ENCODE measurements around the gene B3GAT1.
"Not testable (repeated sequence)": the region's sequence is repeated elsewhere in the genome, so short reads cannot be mapped to it uniquely, and the experiment has no call there.

The B3GAT1 gene

DNA sequence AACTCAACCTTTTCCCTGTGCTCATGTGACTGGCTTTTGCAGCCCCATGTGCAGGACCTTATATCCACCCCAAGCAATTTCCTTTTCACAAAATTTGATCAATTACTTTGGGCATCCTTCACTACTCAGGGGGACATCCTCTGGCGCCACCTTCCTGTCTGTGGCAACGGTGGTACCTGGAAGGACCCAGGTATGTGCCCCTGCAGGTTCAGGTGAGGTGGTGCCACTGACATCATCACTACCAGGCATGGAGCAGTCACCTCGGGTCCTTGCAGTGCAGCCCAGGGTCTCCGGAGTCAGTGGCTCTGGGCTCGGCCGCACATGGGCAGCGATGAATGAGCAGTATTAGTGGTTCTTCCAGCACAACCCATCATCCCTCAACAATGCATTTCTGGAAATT lies 37.7 kb upstream of the B3GAT1 start:
- in situ Hi-C loops (cut with HindIII; ENCODE audit: low sequenced_read_pairs), result no loop called here
- TF ChIP-seq, protein P1, sequence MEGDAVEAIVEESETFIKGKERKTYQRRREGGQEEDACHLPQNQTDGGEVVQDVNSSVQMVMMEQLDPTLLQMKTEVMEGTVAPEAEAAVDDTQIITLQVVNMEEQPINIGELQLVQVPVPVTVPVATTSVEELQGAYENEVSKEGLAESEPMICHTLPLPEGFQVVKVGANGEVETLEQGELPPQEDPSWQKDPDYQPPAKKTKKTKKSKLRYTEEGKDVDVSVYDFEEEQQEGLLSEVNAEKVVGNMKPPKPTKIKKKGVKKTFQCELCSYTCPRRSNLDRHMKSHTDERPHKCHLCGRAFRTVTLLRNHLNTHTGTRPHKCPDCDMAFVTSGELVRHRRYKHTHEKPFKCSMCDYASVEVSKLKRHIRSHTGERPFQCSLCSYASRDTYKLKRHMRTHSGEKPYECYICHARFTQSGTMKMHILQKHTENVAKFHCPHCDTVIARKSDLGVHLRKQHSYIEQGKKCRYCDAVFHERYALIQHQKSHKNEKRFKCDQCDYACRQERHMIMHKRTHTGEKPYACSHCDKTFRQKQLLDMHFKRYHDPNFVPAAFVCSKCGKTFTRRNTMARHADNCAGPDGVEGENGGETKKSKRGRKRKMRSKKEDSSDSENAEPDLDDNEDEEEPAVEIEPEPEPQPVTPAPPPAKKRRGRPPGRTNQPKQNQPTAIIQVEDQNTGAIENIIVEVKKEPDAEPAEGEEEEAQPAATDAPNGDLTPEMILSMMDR (IDR thresholded peaks at IDR 0.05; ENCODE audit: low read depth, low read length), result no peak
- DNase-seq (ENCODE audit: low read depth, low spot score), result no peak
- no peak overlapping the region for H3K4me3 ChIP-seq (ENCODE audit: low read depth, low read length)

DNA sequence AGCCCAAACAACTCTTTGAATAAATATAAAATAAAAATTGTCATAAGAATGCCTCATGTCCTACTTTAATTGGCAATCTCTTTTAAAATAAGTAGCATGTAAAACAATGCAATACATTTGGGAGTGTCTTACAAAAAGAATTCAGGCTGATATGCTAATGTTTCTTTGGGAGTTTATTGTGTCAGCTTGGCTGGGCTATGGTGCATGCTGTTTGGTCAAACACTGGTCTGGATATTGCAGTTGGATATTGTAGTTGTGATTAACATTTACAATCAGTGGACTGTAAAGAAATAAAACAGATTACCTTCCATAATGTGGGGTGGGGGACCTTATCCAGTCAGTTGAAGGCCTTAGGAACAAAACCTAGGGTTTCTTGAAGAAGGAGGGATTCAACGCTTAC lies 37.0 kb upstream of the B3GAT1 start:
- in situ Hi-C loops (cut with HindIII; ENCODE audit: low sequenced_read_pairs), result no loop called here
- H3K4me3 ChIP-seq (ENCODE audit: low read depth, low read length), result no peak overlapping the region
- TF ChIP-seq, protein P1 (IDR thresholded peaks at IDR 0.05; ENCODE audit: low read depth, low read length), result no peak
- no peak for DNase-seq (ENCODE audit: low read depth, low spot score)

DNA sequence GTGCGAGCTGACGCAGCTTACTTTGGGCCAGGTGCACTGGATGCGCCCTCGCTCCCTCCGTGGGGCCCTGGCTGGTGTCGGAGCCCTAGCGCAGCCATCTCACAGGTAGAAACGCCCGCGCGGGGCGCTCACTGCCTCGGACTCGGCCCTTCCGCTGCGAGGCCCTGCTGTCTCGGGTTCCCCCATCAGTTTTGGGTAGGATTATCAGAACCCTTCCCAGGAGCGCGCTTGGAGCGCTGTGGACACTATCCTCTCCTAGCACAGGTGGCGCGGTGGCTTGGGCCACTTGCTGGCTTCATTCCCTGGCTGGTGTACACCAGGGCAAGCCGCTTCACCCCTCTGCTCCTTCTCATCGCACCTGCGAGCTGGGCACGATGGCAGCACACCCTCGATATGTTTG lies 35.7 kb upstream of the B3GAT1 start:
- no peak overlapping the region for H3K4me3 ChIP-seq (ENCODE audit: low read depth, low read length)
- DNase-seq (ENCODE audit: low read depth, low spot score), result no peak
- in situ Hi-C loops (cut with HindIII; ENCODE audit: low sequenced_read_pairs), result no loop called here
- TF ChIP-seq, protein P1 (IDR thresholded peaks at IDR 0.05; ENCODE audit: low read depth, low read length), result no peak

DNA sequence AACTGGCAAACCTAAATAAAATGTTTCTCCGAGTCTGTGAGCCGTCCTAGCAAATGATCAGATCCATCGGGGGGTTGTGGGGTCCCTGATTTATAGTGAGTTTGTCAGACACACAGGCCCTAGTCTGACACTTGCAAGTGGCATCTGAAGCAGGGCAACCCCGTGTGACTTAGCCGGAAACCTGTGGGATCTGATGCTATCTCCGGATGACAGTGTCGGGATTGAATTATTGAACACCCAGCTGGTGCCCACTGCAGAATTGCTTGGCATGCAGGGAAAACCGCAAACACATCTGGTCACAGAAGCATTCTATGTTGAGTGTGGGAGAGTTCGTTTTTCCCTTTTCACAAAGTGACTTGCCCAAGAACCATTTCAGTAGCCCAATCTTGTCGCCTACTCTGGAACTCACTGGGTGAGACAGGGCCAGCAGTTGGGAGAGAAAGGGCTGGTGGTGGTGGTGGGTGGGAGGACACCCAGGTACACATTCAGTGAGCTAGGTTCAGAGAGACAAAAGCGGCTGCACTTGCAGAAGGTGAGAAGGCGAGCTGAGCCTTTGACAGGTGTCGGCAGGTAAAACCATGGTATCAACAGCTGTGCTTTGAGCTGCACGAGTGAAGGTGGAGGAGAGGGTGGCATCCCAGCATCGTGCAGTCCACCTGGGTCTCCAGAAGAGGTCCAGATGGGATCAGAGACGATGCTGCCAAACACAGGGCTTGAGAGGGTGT lies 33.7 kb upstream of the B3GAT1 start:
- no peak overlapping the region for H3K4me3 ChIP-seq (ENCODE audit: low read depth, low read length)
- DNase-seq (ENCODE audit: low read depth, low spot score), result no peak
- in situ Hi-C loops (cut with HindIII; ENCODE audit: low sequenced_read_pairs), result no loop called here
- TF ChIP-seq, protein P1 (IDR thresholded peaks at IDR 0.05; ENCODE audit: low read depth, low read length), result no peak

DNA sequence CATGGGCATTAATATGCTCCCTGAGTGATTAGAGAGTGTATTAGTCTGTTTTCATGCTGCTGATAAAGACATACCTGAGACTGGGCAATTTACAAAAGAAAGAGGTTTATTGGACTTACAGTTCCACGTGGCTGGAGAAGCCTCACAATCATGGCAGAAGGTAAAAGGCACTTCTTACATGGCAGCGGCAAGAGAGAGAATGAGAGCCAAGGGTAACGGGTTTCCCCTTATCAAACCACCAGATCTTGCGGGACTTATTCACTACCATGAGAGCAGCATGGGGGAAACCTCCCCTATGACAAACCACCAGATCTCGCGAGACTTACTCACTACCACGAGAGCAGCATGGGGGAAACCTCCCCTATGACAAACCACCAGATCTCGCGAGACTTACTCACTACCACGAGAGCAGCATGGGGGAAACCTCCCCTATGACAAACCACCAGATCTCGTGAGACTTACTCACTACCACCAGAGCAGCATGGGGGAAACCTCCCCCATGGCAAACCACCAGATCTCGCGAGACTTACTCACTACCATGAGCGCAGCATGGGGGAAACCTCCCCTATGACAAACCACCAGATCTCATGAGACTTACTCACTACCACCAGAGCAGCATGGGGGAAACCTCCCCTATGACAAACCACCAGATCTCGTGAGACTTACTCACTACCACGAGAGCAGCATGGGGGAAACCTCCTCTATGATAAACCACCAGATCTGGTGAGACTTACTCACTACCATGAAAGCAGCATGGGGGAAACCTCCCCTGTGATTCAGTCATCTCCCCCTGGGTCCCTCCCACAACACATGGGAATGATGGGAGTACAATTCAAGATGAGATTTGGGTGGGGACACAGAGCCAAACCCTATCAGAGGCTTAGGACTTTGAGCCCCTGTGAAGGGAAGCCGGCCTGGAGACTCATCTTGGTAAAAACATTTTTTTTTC lies 32.4 kb upstream of the B3GAT1 start:
- in situ Hi-C loops (cut with HindIII; ENCODE audit: low sequenced_read_pairs); H3K4me3 ChIP-seq (ENCODE audit: low read depth, low read length); DNase-seq (ENCODE audit: low read depth, low spot score): not testable (repeated sequence)

DNA sequence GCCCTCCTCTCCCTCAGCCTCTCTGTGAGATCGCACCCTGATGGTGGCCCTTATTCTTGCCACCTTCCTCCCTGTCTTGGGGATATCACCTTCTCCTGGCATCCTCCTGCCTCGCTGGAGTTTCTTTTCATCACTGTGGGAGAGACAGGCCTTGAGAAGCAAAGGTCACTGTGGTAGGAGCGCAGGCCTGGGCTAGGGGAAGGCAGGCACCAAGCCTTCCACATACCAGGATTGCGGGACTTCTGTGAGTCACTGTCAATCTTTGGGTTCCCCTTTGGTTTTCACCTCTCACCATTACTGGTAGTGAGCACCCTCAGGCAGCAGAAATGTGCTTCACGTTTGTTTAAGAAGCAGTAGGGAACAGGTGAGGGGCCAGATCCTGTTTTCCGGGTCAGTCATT lies 31.2 kb upstream of the B3GAT1 start:
- DNase-seq (ENCODE audit: low read depth, low spot score), result no peak
- in situ Hi-C loops (cut with HindIII; ENCODE audit: low sequenced_read_pairs), result no loop called here
- no peak overlapping the region for H3K4me3 ChIP-seq (ENCODE audit: low read depth, low read length)
- TF ChIP-seq, protein P1 (IDR thresholded peaks at IDR 0.05; ENCODE audit: low read depth, low read length), result no peak

DNA sequence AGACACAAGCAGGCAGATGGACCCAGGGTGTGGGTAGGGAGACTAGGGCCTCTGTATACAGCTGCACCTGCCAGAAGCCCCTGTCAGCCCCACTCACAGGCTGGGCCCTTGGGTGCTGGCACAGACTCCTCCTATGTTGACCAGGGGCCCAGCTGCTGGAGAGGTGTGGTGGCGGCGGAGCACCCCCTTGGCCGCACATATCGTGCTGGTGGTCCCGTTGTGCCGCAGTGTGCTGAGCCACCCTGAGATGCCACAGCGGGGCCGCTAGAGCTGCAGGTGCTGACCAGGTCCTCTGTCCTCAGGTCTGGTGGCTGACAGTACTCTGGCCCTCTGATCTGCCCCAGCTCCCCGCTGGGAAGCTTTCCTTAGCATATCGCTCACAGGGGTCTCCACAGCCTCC lies 30.2 kb upstream of the B3GAT1 start:
- DNase-seq (ENCODE audit: low read depth, low spot score), result no peak
- TF ChIP-seq, protein P1 (IDR thresholded peaks at IDR 0.05; ENCODE audit: low read depth, low read length), result no peak
- no peak overlapping the region for H3K4me3 ChIP-seq (ENCODE audit: low read depth, low read length)
- in situ Hi-C loops (cut with HindIII; ENCODE audit: low sequenced_read_pairs), result no loop called here
